Body of pancreas (tissue), 4 donors: Measurements from ENCODE around the gene TAGLN2.

Source experiments
- CTCF ChIP-seq, 7 experiments: fragments of 450-650 bp in 4 of 7; fragments of 200-600 bp in 3 of 7; sonication (generic) in 3 of 7; IDR thresholded peaks; one replicate each; pipeline ENCODE4 v1.5.1; 2016 to 2019; ENCODE audit warnings: antibody characterized with exemption in 7 of 7
- POLR2A ChIP-seq, 3 donors: fragments of 450-650 bp; IDR thresholded peaks; one replicate each; pipeline ENCODE4 v1.6.1; 2016; ENCODE audit warnings: antibody characterized with exemption in 3 of 3, mild to moderate bottlenecking in 2 of 3

- TF ChIP-seq CTCF (IDR thresholded peaks at IDR 0.05) = no peak
- no peak for TF ChIP-seq POLR2A (IDR thresholded peaks at IDR 0.05)
Measured at GRCh38 chr1:159931101-159931794, 5.9 kb upstream of the TAGLN2 start.
